Brain microvascular endothelial cell (primary cell): Measurements from ENCODE around the gene SPTLC3.

ENCODE experiments used
- DNase-seq: peaks from one replicate; pipeline ENCODE4 v3.0.0-alpha.2; 2020
- H3K27ac ChIP-seq: fragments of 250-450 bp; sonication (Bioruptor Pico); 2 replicates; pipeline ENCODE4 v1.5.1; 2020; ENCODE audit warnings: mild to moderate bottlenecking, moderate library complexity
- H3K27me3 ChIP-seq: fragments of 250-450 bp; sonication (Bioruptor Pico); replicated peaks from 2 replicates; pipeline ENCODE4 v1.5.1; 2020; ENCODE audit warnings: mild to moderate bottlenecking
- H3K36me3 ChIP-seq: fragments of 250-450 bp; sonication (Bioruptor Pico); replicated peaks from 2 replicates; pipeline ENCODE4 v1.5.1; 2020; ENCODE audit warnings: mild to moderate bottlenecking
- H3K4me3 ChIP-seq: 2 replicates; pipeline ENCODE4 v1.5.1; 2011; ENCODE audit warnings: low read depth, mild to moderate bottlenecking, control low read depth, low read length, moderate library complexity
- in situ Hi-C: cut with HindIII; loops from 2 replicates; pipeline ENCODE4 v1.10.0; 2017; ENCODE audit warnings: low sequenced_read_pairs, low pct_ligation_motif_present
- TF ChIP-seq, protein P1 (sequence below): IDR thresholded peaks from 2 replicates; pipeline ENCODE4 v1.5.1; 2011; ENCODE audit warnings: low read depth, mild to moderate bottlenecking, moderate library complexity, low read length, control low read depth, inconsistent platforms; ENCODE audit errors: missing control alignments

SPTLC3 gene

DNA sequence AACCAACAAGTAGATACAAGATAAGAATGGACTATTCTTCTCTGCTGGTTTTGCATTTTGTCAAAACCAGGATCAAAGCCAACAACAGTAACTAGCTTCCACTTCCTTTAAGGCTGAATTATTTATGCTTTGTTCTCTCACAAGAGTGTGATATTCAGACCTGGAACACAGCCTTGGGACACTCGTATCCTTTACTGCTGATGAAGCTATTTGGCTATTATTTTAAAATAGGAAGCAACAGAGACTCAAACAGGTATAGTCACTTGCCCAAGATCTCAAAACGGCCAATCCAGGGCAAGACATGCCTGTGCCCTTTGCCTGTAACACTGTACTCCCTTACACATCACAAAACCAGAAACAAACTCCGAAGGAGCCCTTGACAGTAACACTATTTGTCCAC, 19.9 kb downstream of the SPTLC3 start:
- in situ Hi-C loops: no loop called here
- TF ChIP-seq, protein P1, sequence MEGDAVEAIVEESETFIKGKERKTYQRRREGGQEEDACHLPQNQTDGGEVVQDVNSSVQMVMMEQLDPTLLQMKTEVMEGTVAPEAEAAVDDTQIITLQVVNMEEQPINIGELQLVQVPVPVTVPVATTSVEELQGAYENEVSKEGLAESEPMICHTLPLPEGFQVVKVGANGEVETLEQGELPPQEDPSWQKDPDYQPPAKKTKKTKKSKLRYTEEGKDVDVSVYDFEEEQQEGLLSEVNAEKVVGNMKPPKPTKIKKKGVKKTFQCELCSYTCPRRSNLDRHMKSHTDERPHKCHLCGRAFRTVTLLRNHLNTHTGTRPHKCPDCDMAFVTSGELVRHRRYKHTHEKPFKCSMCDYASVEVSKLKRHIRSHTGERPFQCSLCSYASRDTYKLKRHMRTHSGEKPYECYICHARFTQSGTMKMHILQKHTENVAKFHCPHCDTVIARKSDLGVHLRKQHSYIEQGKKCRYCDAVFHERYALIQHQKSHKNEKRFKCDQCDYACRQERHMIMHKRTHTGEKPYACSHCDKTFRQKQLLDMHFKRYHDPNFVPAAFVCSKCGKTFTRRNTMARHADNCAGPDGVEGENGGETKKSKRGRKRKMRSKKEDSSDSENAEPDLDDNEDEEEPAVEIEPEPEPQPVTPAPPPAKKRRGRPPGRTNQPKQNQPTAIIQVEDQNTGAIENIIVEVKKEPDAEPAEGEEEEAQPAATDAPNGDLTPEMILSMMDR: no peak
- DNase-seq: no peak
- no peaks in the 10 kb centered on the region for H3K36me3 ChIP-seq
- no peak overlapping the region for H3K27ac ChIP-seq
- H3K4me3 ChIP-seq: no peak overlapping the region
- no peaks in the 10 kb centered on the region for H3K27me3 ChIP-seq

DNA sequence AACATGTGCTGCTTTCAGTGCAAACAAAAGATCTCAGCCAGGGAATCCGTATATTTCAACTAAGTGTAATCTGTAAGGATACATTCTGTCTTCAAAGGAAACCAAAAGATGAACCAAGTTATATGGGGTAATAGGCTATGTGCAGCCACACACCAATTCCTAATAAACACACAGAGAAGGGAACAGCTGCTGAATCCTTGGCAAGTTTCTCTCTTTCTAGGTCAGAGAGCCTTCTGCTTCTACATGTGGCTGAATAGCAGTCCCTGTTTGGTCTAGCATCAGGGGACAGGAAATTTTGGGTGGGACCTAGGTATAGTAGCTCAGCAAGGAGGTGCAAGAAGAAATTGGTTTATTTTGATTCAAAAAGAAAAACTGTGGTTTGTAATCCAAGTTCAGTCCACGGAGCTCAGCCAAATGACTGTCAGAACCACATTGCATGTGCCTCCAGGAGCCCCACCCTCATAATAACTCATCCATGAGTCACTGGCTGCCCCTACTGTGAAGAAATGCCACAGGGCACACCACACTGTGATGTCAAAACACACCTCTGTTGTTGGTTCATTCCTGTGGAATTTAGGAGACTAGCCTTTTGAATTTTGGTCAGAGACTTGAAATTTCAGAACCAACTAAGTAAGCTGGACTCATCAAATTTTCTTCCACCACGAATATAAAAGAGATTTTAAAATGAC, 21.1 kb downstream of the SPTLC3 start:
- Histone ChIP-seq H3K27ac (peak overlapping the region; percentile 52), H3K4me3 (no peak overlapping the region), H3K27me3 (no peaks in the 10 kb centered on the region), H3K36me3 (no peaks in the 10 kb centered on the region)
- in situ Hi-C loops: no loop called here
- TF ChIP-seq, protein P1: no peak
- DNase-seq: peak; percentile 93

DNA sequence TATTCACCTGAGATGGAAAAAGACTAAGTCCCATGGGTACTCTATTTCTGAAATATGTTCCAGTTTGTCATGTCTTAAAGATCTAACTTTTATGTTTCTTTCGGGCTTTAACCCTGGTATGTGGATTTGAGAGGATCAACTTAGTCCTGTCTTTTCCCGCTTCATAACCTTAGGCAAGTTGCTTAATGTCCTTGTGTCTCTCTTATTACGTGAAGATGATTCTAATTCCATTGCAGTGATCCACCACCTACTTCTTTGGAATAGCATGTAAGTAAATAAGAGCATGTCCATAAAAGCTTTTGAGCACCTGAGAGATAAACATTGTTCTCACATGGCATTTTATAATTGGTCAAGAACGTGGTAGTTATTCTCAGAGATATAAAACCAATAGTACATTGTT, 23.0 kb downstream of the SPTLC3 start:
- Histone ChIP-seq H3K27me3 (no peaks in the 10 kb centered on the region), H3K4me3 (no peak overlapping the region), H3K36me3 (no peaks in the 10 kb centered on the region), H3K27ac (no peak overlapping the region)
- in situ Hi-C loops: no loop called here
- DNase-seq: no peak
- TF ChIP-seq, protein P1: no peak

DNA sequence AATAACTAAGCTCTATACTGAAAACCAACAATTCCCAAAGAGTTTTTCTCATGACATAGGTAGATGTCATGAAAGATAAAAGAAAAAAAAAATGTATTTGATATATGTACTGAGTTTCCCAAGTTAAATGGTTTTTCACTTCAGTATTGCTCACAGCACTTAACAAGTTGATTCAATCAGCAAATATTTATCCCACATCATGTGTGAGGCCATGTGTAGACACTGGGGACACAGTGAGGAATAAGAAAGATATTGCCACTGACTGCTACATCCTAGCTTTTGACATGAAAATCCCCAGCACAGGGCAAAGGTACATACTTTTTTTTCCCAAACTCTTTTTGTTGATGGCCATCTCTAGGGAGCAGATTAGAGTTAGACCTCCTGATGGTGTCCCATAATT, 25.3 kb downstream of the SPTLC3 start:
- TF ChIP-seq, protein P1: no peak
- DNase-seq: no peak
- no peak overlapping the region for H3K27ac ChIP-seq
- H3K27me3 ChIP-seq: no peaks in the 10 kb centered on the region
- H3K4me3 ChIP-seq: no peak overlapping the region
- in situ Hi-C loops: no loop called here
- no peaks in the 10 kb centered on the region for H3K36me3 ChIP-seq

DNA sequence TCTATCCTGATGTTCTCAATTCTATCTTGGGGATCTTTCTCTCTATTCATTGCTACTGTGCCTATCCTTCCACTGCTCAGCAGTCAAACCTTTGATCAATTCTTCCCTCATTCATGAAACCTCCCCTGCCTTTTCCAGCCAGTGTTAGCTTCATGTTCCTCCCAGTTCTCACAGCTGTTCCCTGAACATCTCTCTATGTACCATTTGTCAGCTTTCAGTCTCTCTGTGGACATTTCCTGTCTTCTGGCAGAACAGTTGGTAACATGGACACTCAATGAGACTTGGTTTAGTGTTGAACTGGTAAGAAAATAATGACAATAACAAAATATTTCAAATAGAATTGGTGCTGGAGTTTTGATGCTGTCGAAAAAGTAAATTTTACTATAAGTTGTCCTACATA, 26.2 kb downstream of the SPTLC3 start:
- Histone ChIP-seq H3K27me3 (no peaks in the 10 kb centered on the region), H3K27ac (no peak overlapping the region), H3K36me3 (no peaks in the 10 kb centered on the region), H3K4me3 (no peak overlapping the region)
- TF ChIP-seq, protein P1: no peak
- in situ Hi-C loops: no loop called here
- no peak for DNase-seq
